Retina (tissue), 1 donor: ENCODE data around the gene MBD5.
A peak's percentile ranks its signal among the peaks of the same experiment; 100 is the strongest.

ENCODE experiments used
- DNase-seq: peaks from one replicate; pipeline ENCODE4 v3.0.0-alpha.2; 2016

The MBD5 gene

GRCh38 chr2:148338541-148338940, 317.6 kb downstream of the MBD5 start:
- DNase-seq: no peak

DNA sequence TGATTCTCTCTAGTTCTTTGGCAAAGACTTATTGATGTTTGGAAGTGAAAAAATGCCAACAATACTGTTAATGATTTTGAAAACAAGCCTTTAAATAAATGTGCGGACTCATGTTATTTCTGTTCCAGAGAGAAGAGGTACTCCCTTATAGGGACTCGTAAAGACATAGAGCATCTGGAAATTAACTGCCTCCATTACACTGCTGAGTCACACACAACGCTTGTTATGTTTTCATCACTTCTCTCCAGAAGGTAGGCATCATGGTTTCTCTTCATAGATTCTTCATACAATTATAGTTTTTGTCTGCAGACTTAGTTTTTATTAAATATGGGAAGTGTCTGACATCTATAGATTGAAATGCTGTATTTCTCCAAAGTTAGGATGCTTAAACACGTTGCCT, 321.2 kb downstream of the MBD5 start:
- no peak for DNase-seq

DNA sequence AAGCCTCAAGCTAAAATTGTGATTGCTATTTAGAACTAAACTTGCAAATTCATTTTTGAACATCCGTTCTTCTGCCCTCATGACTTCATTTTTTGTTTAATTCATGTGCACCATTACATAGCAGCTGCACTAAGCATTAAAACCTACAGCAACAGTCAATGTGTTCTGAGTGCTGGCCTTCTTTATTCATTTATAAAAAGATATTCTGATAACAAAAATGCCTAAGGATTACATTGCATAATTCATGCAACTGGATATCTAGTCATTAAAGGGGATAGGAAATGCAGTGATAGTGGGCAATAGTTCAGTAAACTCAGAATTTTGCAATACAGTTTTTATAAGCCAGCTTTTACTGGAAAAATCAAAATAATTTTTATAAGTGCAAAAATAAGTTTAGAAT, 329.3 kb downstream of the MBD5 start:
- no peak for DNase-seq

- DNase-seq: no peak
These were observed 330.7 kb downstream of the MBD5 start for GRCh38 chr2:148351437-148352143.

DNA sequence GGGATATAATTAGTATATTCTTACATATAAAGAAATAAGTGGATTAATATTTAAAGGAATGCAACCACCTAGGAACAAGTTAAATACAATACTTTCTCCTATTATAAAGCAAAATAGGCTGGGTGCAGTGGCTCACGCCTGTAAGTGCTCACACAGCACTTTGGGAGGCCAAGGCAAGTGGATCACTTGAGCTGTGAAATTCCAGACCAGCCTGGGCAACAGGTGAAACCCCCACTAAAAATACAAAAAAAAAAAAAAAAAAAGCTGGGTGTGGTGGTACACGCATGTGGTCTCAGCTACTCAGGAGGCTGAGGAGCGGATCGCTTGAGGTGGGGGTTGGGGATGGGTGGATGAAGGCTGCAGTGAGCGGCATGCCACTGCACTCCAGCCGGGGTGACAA, 337.5 kb downstream of the MBD5 start:
- DNase-seq: no peak

DNA sequence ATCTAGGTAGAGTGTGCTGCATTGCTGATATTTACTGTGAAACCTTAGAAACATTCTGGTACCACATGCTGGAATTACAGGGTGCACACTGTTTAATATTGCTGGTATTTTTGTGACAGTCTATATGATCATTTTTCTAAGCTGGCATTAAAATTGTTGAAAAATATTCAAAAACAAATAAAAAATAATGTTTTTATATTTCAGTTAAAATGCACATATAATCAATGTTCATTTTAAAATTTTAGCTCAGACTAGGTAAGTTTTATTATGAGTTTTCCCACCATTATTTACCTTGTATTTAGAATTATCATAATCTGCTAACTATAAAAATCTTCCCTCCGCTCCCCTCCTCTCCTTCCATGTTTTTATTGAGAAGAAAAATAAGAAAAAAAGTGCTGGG, 339.8 kb downstream of the MBD5 start:
- no peak for DNase-seq

DNA sequence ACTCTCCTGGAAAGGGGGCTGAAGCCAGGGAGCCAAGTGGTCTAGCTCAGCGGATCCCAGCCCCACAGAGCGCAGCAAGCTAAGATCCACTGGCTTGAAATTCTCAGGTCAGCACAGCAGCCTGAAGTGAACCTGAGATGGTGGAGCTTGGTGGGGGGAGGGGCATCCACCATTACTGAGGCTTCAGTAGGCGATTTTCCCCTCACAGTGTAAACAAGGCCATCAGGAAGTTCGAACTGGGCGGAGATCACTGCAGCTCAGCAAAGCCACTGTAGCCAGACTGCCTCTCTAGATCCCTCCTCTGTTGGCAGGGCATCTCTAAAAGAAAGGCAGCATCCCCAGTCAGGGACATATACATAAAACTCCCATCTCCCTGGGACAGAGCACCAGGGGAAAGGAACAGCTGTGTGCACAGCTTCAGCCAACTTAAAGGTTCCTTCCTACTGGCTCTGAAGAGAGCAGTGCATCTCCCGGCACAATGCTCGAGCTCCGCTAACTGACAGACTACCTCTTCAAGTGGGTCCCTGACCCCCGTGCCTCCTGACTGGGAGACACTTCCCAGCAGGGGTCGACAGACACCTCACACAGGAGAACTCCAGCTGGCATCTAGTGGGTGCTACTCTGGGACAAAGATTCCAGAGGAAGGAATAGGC, 341.4 kb downstream of the MBD5 start:
- DNase-seq: no peak

- DNase-seq: no peak
These were observed 354.3 kb downstream of the MBD5 start for GRCh38 chr2:148375214-148375613.

DNA sequence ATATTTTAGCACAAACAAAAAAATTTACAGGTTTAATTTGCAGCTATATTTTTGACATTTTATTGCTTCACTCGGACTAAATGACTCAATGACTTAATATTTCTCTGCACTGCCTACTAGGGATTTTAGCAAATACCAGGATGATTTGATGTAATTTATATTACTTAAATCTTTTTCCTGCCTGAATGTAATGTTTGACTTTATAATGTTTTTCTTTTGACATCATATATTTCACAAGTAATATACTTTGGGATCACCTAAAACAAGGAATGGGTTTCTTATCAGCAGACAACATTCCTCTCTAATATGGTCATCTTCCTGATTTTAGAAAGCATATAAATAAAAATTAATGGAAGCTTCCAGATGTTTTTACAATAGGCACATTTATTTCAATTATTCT, 370.4 kb downstream of the MBD5 start:
- DNase-seq: no peak

- no peak for DNase-seq
These were observed 381.9 kb downstream of the MBD5 start for GRCh38 chr2:148402786-148403185.

DNA sequence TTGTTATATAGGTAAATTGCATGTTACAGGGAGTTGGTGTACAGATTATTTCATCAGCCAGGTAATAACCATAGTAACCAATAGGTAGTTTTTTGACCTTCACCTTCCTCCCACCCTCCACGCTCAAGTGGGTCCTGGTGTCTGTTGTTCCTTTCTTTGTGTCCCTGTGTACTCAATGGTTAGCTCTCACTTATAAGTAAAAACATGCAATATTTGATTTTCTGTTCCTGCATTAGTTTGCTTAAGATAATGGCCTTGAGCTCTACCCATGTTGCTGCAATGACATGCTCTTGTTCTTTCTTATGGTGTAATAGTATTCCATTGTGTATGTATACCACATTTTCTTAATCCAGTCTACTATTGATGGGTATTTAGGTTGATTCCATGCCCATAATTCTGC, 390.0 kb downstream of the MBD5 start:
- DNase-seq: no peak

DNA sequence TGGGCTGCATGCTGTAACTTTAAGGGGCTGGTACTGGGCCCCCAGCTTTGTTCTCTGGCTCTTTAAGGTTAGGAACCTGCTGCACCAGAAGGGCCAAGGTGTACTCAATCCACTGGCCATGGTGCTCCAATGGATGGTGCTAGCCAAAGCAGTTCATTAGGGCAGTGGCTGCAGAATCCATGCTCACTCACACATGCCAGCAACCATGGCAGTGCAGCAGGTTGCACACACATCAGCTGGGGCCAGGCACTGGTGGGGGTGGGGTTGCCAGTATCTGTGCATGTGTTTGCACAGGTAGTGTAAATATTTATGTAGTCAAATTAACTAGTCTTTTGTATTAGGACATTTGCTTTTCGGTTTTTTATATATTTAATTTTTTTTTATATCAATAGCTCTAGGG, 395.4 kb downstream of the MBD5 start:
- no peak for DNase-seq

DNA sequence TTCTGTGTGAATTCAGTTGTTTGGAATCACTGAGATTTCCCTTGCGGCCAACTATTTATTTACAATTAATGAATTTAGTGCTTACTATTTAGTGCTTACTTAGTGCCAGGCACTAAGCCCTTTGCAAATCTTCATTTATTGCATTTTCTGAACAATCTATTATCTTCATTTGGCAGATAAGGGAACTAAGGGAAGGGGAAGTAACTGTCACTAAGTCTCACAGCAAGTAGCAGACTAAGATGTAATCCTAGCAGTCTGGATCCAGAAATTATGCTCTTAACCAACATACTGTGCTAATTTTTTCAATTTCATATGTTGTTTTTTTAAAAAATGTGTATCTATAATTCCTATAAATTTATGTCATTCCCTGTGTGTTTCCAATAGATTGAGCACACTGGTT, 409.2 kb downstream of the MBD5 start:
- DNase-seq: no peak

DNA sequence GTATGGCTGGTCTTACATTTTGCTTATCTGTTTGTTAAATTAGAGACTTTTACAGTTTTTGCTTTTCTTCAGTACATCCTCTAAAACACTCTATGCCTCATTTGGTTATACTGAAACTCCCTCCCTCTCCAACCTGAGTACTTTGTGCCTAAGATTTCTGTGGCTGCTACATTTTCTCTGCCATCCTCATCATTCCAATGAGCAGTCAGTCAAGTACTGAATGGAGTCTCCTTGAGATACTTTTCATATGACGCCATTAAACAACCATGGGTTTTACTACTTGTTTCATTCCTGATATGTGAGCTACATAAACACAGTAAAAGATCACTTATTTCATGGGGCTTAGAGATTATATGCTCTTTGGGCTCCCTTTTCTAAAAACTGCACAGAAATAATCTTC, 427.0 kb downstream of the MBD5 start:
- DNase-seq: no peak

- DNase-seq: no peak
These were observed 429.6 kb downstream of the MBD5 start for GRCh38 chr2:148450531-148450930.

GRCh38 chr2:148451046-148451445, 430.2 kb downstream of the MBD5 start:
- DNase-seq: no peak

DNA sequence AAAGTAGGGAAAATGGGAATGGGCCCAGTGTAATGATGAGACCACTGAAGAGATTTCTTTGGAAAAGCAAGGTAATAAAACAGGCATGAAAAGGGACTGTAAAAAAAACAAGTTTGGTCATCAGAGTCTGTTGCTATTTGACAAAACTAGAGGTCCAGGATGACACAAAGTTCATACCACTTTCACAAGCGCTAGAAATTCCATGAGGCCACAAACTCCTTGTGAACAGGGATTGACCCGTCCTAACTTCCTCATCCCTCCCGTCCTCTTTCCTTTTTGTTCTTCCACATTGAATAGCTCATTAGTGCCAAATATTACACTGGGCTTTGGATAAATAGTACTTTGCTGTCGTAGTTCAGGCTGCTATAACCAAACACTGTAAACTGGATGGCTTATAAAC, 434.9 kb downstream of the MBD5 start:
- DNase-seq: no peak

DNA sequence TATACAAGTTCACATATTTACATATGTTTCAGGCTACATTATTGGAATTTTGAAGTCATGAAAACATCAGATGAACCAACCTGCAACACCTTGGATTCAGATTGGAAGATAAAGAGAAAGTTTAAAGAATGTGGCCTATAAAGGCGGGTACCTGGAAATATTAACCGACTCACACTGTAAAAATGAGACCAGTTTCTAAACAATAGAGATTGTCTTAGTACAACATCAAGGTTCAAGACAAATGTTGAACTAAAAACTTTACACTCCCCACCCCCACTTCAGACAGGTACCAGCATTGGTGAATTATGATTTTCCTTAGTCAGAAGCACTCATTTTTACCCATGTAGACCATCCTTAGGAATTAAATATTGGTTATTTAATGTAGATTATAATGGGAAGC, 437.3 kb downstream of the MBD5 start:
- DNase-seq: no peak

DNA sequence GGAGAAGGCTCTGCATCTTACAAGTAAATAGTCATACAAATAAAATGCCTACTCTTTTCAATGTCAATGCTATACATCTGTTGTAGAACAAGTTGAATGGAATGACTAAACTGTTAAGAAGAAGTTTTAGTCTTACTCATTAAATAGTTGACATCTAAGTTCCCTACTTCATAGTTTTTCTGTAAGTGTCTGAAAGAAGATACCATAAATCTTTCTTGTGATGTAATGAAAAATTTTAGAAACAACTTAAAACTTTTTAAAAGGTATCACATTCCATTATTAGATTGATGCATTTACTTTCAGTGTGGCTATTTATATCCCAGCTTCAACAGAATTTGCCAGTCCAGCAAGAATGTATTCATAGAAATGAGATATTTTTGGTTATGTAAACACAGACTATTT, 438.5 kb downstream of the MBD5 start:
- DNase-seq: no peak

- DNase-seq: no peak
These were observed 441.0 kb downstream of the MBD5 start for GRCh38 chr2:148461876-148462275.

GRCh38 chr2:148475626-148476025, 454.7 kb downstream of the MBD5 start:
- DNase-seq: no peak

DNA sequence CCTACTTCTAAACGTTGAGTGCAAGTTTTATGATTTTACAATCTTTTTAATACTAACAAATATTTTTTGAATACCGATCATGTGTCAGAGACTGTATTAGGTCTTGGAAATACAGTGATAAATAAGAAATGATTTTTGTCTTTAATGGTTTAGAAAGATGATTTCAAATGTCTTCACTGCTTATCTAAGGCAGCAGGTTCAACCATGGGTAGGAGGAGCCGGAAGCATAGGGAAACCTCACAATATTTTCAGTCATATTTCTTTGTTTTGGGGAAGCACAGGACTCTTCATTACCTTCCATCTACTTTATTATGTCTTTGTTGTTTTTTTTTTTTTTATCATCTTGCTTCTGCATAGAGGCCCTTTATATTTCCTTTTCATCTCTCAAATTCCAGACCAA, 458.5 kb downstream of the MBD5 start:
- DNase-seq: no peak

DNA sequence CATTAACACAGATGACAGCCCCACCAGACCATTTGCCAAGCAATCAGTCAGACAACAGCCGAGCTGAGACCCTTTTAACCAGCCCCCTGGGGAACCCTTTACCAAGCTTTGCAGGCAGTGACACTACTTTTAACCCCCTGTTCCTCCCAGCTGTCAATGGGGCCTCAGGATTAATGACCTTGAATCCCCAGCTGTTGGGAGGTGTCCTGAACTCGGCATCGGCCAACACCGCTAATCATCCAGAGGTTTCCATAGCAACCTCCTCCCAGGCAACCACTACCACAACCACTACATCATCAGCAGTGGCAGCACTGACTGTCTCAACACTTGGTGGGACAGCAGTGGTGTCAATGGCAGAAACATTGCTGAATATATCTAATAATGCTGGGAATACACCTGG, 462.8 kb downstream of the MBD5 start:
- DNase-seq: peak; percentile 66

- DNase-seq: no peak
These were observed 463.2 kb downstream of the MBD5 start for GRCh38 chr2:148484066-148484465.

DNA sequence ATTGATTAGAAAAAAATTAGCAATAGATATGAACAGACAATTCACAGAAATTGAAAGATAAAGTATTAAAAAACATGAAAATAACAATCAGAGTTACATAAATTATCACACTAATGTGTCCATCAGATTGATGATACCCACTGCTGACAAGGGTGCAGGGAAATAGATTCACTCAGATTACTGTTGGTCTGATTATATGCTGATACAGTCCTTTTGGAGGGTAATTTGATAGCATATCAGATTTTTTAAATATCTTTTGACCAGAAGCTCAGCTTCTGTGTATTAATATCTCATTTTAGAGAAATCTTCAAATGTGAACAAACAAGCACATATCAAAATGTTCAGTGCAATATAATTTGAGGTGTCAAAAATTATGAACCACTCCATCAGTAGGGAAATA, 465.8 kb downstream of the MBD5 start:
- no peak for DNase-seq
